SKM-1 treated with dmso at 0.1 percent for 144 hours (cell line): ENCODE results near the gene UGT1A5.

Experiments used
- DNase-seq: peaks from one replicate; lab custom pipeline; 2025; ENCODE audit not compliant: unreplicated experiment; lab: John Stamatoyannopoulos, UW

UGT1A5 gene

DNA sequence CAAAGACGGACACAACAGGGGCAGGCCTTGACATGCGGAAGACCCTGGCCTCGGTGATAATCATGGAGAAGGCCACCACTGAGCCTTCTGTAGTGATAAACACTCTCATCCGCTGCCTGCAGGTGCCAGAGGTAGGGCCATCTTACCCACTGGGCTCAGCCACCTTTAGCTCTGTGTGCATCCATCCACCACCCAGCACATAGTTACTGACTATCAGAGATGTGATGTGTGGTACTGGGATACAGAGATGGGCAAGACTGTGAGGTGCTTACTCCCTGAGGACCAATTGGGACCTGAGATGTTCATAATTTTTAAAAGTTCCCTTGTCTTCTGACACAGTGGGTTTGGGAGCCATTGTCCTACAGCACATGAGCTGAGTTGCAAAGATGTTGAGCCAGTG is 67.0 kb downstream of the UGT1A5 start:
- no peak for DNase-seq

DNA sequence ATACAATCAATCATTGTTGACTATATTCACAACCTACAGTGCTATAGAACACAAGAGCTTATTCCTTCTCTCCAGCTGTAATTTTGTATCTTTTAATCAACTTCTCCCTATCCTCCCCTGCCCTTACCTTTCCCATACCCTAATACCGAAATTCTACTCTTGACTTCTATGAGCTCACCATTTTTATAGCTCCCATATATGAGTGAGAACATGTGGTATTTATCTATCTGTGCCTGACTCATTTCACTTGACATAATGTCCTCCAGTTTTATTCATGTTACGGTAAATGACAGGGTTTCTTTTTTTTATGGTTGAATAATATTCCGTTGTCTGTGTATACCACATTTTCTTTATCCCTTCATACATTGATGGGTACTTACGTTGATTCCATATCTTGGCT is 68.1 kb downstream of the UGT1A5 start:
- DNase-seq, result no peak

DNA sequence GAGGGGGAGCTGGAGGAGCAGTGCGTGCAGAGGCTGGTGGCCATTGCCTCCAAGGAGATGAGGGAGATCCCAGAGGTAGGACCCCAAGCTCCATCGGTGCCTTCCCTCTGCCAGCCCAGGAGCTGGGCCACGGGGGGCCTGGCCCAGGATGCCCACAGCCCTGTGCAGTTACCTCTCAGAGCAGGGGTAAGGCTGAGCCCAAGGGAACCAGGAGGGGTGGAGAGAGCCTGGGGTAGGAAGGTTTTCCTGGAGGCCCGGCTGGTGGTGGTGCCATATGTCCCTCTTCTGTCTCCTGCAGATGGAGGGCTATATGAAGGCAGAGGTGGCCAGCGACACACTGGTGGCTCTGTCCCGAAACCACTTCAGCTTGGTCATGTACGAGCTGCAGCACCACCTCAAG is 76.8 kb downstream of the UGT1A5 start:
- no peak for DNase-seq

DNA sequence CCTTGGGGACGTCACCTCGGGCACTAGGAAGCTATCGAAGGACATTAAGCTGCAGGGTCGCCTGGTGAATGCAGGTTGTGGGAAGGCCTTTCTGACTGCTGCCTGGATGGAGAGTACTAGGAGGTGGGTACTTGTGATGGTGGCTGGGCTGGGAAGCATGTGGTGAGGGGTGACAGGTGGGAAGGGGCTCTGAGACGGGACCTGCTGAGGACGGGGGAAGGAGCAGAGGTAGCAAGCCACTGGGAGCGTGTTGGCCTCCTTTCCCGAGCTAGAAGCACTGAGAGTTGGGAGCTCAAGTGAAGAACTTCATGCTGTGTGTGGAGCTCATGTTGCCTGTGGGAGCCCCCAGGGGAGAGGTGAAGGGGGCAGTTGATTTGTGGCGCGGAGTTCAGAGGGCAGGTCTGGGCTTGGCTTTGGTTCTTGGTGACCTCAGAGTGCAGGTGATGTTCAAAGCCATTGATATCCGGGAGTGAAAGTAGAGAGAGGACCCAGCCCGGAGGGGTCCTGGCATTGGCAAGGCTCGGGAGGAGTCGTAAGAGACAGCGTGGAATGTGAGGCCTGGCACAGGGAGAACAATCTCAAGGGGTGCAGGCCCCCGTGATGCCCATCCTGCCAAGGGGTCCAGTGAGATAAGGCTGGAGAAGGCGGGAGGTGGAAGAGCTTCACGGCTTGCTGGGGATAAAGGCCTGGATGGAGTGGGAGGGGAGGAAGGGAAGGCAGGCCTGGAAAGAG is 78.6 kb downstream of the UGT1A5 start:
- no peak for DNase-seq

DNA sequence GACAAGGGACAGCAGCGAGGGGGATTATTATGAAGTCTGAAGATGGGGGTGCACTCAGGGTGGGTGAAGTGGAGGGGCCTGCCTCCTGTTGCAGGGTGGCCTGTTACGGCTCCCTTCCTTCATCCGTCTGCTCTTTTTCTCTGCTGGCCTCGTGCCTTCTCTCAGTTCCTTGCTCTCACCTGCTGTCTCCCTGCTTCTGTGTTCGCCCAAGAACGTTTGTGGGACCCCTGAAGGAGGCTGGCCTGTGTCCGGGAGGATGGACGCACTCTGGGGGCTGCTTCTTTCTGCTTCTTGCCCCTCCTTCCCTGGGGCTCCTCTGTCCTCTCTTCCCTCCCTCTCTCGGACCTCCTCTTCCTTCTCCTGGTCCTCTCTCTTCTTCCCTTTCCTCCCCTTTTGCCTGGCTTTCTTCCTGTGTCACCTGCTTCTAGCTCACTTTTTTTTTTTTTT is 79.2 kb downstream of the UGT1A5 start:
- no peak for DNase-seq

DNA sequence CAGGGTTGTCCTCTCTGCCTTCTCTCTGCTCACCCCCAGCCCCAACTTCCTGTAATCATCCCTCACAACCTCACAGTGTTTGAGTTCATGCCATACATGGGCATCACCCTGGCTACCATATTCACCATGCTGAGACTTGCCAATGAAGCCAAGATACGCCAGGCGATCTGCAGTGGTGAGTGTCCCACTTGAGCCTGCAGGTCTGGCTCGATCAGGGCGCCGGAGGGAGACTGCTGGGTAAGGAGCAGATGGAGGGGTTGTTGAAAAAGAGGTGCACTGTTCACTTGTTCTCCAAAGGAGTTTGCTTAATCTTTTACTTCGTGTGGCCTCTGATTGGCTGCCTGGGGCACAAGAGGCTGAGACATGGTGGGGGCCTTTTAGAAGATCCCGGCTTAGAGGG is 80.0 kb downstream of the UGT1A5 start:
- no peak for DNase-seq

DNA sequence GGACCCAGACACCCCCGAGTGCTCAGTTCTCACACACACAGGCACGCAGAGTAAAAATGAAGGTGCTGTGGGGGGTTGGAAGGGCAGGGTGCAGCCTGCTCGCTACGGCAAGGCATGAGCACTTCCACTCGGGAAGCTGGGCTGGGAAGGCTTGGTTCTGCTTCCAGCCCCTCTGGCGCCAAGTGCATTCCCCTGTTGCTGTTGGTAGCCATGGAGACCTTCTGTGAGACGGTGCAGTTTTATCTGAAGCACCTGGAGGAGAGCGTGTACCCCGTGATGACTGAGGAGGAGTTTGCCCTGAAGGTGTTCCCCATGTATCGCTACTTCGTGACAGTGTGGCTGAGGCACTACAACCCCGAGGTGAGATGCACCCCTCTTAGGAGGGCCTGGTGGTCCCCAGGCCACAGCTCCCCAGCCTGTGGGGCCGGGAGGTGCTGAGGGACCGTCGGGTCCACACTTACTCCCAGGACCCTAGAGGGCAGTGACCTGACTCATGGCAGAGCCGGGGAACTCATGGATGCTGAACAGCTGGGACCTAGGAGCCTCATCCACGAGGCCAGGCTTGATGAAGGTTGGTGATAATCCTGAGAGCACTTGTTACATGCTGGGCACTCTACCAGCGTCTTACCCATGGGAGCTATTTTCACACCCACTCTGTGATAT is 80.9 kb downstream of the UGT1A5 start:
- DNase-seq, result no peak

DNA sequence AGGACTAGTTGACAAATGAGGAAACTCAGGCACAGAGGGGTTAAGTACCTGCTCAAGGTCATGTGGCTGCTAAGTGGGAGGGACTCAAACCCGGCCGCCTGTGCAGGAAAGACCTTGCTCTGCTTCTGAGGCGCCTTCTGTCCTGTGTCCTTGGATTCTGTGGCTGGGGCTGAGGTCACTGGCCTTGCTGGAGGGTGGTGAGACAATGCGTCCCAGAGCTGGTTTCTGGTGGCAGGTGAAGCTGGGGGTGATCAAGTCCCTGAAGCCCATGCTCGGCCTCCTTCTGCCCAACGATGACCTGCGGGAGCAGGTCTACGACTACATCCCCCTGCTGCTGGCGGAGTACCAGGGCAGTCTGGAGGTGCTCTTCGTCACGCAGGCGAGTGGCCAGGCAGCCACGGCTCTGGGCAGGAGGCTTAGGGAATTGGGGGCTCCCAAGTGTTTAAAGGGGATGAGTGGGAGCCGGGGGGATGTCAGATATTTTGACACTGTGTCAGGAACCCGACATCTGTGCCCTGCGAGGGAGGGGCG is 81.5 kb downstream of the UGT1A5 start:
- no peak for DNase-seq

DNA sequence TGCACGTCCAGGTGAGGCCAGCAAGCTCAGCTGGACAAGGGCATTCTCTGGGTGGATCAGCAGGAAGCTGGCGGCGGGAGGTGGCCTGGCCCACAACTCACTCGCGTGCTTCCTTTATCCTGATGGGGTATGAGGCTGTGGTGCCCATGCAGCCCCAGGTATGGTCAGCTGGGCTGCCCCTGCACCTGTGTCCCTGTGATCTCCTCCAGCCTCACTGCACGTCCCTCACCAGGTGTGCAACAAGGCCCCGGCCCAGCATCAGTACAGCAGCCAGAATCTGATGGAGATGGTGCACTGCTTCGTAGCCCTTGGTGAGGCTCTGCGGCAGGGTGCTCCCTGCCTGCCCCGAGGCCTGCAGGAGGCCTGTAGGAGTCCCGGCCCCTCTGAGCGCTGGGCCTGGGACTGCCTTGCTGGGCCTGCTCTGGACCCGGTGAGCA is 83.0 kb downstream of the UGT1A5 start:
- DNase-seq, result no peak

DNA sequence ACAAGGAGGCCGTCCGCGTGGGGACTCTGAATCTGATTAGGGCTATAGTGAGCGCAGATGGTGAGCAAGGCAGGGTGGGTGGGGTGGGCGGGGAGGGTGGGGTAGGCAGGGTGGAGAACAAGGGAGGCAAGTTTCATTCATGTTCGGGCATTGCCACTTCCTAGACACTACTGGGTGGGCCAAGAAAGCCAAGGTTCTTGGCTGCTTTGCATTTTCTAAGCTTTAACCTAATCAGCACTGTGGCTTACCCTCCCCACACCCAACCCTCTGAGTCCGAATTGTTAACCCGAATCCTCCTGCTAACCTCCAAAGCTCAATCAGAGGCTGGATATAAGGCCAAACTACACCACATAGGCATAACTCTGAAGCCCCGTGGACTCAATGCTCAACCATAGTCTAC is 83.5 kb downstream of the UGT1A5 start:
- no peak for DNase-seq

DNA sequence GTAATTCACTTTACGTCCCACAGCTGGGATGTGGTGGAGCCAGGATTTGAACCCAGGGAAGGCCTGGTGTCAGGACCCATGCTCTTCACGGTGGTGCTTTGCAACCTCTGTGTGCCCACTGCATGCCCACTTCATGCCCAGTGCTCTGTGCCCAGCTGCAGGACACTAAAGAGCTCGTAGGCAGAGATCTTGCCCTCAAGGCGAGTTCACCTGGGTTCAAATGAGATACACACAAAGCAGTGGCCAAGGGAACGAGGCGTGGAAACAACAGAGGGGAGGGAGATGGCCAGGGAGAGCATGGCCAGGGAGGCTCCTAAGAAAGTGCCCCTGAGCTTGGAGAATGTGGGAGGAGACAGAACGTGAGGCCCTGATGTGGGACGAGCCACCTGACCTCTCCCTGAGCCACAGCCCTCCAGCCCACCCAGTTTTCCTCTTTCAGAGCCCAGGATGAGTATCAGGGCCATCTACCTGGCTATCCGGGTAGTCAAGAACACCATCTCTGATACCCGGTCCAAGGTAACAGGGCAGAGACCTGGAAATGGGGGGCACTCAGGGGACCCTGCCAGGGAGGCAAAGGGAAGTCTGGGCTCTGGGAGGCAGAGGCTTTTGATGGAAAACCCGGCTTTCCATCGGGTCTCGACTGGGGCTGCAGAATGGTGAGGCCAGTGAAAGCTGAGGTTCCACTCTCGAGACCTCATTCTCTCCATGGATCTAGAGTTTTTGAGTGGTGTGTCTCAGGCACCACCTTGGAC is 85.8 kb downstream of the UGT1A5 start:
- no peak for DNase-seq

DNA sequence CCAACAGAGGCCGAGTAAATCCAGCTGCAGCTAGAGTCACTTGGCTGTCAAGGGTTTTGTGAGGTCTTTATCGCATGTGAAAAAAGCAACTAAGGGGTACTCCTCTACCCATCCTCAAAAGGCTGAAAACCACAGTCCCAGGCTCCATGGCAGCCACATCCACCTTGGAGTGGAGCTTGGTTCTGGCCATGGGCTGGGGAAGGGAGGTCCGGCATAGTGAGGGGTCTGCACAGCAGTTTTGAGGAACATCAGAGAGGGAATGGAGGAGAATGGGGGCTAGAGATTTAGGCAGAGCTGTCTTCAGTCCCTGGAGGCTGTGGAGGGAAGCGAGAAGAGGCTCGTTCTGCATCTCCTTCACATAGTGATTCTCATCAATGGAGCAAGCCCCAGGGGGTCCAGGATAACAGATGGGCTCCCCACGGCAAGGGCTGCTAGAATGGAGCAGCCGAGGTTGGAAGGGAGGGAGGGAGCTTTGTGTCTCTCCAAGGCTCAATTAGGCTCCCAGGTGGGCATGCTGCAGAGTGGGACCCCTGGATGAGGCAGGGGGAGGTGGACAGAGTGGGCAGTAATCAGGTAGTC is 86.5 kb downstream of the UGT1A5 start:
- no peak for DNase-seq

DNA sequence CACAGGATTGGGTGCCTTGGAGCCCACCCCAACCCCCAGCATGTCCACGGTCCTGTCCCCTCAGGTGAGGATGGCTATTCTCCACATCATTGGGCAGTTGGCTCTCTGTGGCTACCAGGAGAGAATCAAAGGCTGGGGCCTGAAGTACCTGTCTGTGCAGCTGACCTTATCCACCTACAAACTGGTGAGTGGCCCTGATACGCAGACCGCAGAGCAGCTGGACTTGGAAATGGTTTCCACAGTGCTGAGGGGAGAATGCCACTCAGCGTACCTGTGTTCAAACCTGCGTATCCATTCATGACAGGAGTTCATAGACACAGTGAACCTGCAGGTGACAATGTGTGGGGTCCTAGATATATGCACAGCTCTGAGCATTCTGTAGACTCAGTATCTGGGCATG is 87.0 kb downstream of the UGT1A5 start:
- DNase-seq, result no peak

DNA sequence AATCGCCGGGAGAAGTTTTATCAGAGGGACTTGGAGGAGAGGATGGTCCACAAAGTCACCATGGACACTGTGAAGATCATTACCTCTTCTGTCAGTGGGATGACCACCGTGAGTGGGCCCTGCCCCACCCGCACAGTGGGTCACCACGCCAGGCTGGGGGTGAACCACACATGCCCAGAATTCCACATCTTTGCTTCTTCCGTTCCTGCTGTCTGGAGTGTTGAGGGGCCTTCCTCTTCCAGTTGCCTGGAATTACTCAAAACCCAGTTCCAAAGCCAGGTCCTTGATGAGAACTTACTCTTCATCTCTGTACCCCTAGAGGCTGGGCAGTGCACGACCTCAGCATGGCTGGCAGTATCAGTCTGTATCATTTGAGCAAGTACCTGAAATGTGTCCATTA is 87.5 kb downstream of the UGT1A5 start:
- no peak for DNase-seq

DNA sequence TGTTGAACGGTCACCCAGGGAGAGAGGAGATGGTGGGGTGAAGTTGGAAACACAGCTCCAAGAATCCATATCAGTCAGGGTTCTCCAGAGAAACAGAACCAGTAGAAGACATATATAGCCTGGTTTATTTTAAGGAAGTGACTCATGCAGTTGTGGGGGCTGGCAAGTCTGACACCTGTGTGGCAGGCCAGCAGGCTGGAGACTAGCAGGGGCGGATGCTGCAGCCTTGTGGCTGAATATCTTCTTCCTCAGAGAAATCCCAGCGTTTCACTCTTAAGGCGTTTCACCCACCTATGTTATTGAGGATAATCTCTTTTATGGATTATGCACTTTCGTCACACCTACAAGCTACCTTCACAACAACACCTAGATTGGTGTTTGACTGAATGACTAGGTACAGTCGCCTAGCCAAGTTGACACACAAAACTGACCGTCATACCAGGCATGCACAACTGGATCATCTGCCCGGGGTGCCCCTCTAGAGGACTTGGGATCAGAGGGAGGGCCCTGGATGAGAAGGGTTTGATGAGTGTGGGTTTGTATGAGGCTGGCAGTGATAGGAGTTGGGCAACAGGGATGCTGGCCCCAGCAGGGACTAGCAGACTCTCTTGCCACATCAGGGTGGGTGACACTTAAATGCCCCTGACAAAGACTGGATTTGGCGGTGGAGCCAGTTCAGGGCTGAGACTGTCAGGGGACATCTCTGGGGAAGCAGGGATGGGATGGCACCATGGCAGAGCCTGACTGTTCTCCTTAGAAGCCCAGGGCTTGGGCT is 88.8 kb downstream of the UGT1A5 start:
- DNase-seq, result no peak

DNA sequence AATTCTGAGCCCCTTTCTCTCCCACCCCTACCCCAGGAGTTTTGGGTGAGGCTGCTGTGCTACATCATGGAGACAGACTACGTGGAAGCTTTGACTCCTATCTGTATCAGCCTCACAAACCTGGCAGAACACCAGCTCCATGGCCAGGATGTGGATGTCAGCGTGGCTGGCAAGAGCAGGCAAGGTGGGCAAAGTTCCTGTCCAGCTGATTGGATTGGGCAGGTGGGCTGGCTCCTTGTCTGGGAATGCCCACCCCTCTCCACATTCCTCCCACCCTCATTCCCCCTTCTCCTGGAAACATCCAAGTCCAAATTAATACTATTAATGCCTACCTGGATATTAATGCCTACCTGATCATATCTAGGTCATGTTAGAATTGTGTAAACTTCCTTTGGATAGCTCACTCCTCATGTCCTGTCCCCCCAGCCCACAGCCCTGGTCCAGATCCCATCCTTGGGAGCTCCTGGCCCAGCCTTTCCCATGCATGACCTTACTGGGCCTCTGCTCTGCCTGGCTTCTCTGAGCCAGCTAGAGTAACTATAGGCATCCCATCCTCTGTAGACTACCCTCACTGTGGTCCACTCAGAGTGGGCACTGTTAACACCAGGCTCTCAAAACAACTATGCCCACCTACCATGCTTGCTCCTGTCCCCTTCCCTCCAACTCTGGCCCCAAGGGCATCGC is 89.6 kb downstream of the UGT1A5 start:
- DNase-seq, result no peak

DNA sequence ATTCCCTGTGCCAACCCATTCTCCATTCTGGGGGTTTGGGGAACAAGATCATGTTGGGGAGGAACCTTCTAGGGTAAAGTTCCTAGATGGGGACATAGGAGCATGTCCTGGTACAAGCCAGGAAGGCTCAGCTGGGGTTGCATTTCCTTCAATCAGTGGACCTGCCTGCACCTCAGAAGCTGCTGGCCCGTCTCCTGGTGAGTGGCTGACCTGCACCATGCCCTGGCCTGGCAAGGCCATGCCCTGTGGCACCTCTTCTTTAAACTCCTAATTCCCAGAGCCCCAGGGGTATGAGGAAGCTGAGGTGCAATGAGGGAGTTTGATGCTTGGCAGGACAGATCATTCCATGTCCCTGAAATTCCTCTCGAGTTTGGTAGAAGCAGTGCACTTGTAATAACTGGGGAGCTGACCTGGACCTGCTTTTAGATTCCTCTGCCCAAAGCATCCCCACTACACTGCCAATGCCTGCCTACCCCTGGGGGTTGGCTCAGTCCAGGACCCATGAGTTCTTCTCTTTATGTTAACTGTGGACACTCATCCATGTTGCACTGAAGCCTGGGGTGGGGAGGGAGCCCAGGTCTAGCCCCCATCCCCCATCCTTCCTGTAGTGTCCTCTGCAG is 90.7 kb downstream of the UGT1A5 start:
- DNase-seq, result no peak

DNA sequence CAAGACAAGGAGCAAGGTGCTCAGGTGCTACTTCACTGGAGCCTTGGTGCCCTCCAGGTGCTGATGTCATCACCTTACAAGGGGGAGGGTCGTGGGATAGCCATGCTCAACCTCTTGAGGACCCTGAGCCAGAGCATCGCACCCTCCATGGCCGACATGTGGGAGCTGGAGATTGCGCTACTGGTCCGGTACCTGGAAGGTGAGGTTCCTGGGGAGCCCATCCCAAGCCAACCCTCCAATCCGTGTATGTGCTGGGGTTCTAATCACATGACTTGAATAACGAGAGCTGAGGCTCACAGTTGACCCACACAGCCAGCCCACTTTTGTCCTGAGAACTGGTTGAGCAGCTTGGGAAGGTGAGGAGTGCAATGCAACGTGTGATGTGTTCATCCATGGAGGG is 91.3 kb downstream of the UGT1A5 start:
- no peak for DNase-seq

DNA sequence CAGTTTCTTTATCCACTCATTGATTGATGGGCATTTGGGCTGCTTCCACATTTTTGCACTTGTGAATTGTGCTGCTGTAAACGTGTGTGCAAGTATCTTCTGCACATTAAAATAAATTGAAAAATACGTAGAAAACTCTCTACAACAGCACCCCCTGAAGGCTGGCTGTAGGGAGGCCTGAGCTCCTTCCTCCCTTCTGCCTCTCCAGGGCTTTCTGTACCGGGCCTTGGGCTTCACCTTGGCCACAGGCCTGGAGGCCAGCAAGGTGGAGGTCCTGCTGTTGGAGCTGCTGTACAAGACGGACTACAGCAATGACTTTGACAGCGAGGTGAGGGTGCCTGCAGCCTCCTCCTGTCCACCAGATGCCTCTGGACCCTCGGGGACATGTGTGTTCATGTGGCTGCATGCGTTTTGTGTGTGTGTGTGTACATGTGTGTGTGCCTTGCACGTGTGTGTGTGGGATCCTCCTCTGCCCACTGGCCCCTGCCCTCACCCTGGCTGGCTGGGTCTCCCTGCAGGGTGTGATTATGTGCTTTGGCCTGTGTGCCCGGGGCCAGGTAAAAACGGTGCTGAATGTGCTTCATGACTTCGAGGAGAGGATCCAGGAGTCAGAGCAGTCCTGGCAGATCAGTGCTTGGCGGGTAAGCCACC is 94.6 kb downstream of the UGT1A5 start:
- DNase-seq, result no peak
